ENCODE data around the gene PXK. TPM values are rescaled to one million over a fixed set of nuclear protein-coding genes. Genes with fewer than 3 reads are reported as not detected.
A peak's percentile ranks its signal among the peaks of the same experiment; 100 is the strongest.

PXK gene
- total and polyA plus RNA-seq, 4 donors = 6.0 to 15.9 (median 12.6) TPM

- Histone ChIP-seq H3K4me3 (ENCODE audit: low read depth in 1 of 3, low read length in 3 of 3) (no peak overlapping the region), H3K27ac (ENCODE audit: low read depth in 1 of 2, low read length in 2 of 2) (peak overlapping the region; percentile 15 to 33), H3K36me3 (ENCODE audit: control insufficient read depth in 4 of 4, insufficient read depth in 3 of 4, low read depth in 1 of 4, low read length in 3 of 4) (peaks cover 0 to 2% (median 0%) of the 10 kb centered on the region in 4 donors), H3K9me3 (ENCODE audit: control insufficient read depth in 4 of 4, low read length in 3 of 4) (no peaks in the 10 kb centered on the region), H3K9ac (ENCODE audit: low read depth in 1 of 2, low read length in 2 of 2) (no peak overlapping the region), H3K4me1 (ENCODE audit: control insufficient read depth in 4 of 4, insufficient read depth in 4 of 4, low read length in 3 of 4) (peaks cover 0 to 9% (median 5%) of the 10 kb centered on the region in 4 donors), H3K27me3 (ENCODE audit: control insufficient read depth in 4 of 4, insufficient read depth in 4 of 4, low read length in 3 of 4) (no peaks in the 10 kb centered on the region)
- DNase-seq (ENCODE audit: low spot score) = no peak
- TF ChIP-seq HNF4A (conservative IDR thresholded peaks at IDR 0.05) = no peak
- TF ChIP-seq JUND (IDR thresholded peaks at IDR 0.05) = no peak
- no peak for TF ChIP-seq TAF1 (conservative IDR thresholded peaks at IDR 0.05)
- no peak for TF ChIP-seq SP1 (IDR thresholded peaks at IDR 0.05)
- TF ChIP-seq GABPA (IDR thresholded peaks at IDR 0.05 in 1 of 2, conservative IDR thresholded peaks at IDR 0.05 in 1 of 2) = no peak
- no peak for TF ChIP-seq ZBTB33 (IDR thresholded peaks at IDR 0.05)
- TF ChIP-seq REST (IDR thresholded peaks at IDR 0.05) = no peak
- no peak for TF ChIP-seq YY1 (IDR thresholded peaks at IDR 0.05)
- TF ChIP-seq RXRA (IDR thresholded peaks at IDR 0.05) = no peak
- no peak for TF ChIP-seq ATF3 (IDR thresholded peaks at IDR 0.05)
- no peak for TF ChIP-seq RAD21 (IDR thresholded peaks at IDR 0.05)
- TF ChIP-seq NR2F2 (IDR thresholded peaks at IDR 0.05) = no peak
- no peak for TF ChIP-seq FOXA2 (IDR thresholded peaks at IDR 0.05)
- no peak for TF ChIP-seq EGR1 (IDR thresholded peaks at IDR 0.05; ENCODE audit: low read depth in 2 of 2)
- no peak for TF ChIP-seq CTCF (IDR thresholded peaks at IDR 0.05; ENCODE audit: low read depth, low read length, missing input control)
- no peak for TF ChIP-seq MAX (IDR thresholded peaks at IDR 0.05)
- no peak for TF ChIP-seq HNF4G (IDR thresholded peaks at IDR 0.05)
- no peak for TF ChIP-seq FOXA1 (IDR thresholded peaks at IDR 0.05)
Measured at GRCh38 chr3:58388550-58389091, 55.9 kb downstream of the PXK start.
